Activated CD4-positive, alpha-beta T cell treated with anti-CD3 and anti-CD28 coated beads, Interleukin-2, amount 10 ng/mL, durations not matched to agents 24 days and 14 days (primary cell): ENCODE data around the gene FOXJ2. TPM values are rescaled to one million over a fixed set of nuclear protein-coding genes. Genes with fewer than 3 reads are reported as not detected.

ENCODE experiments used
- DNase-seq: peaks from one replicate; pipeline ENCODE4 v3.0.0; 2022
- H3K27ac Mint-ChIP-seq: one replicate; pipeline ENCODE4 v1.8.0; 2022; ENCODE audit warnings: mild to moderate bottlenecking, mixed read lengths
- H3K27me3 Mint-ChIP-seq: one replicate; pipeline ENCODE4 v1.8.0; 2022; ENCODE audit warnings: mixed read lengths
- H3K36me3 Mint-ChIP-seq: one replicate; pipeline ENCODE4 v1.8.0; 2022; ENCODE audit warnings: low read depth, mild to moderate bottlenecking, mixed read lengths
- H3K4me1 Mint-ChIP-seq: one replicate; pipeline ENCODE4 v1.8.0; 2021; ENCODE audit warnings: mixed read lengths
- H3K4me3 Mint-ChIP-seq: one replicate; pipeline ENCODE4 v1.8.0; 2022; ENCODE audit warnings: mild to moderate bottlenecking, moderate library complexity, mixed read lengths
- H3K9me3 Mint-ChIP-seq: one replicate; pipeline ENCODE4 v1.8.0; 2021; ENCODE audit warnings: mixed read lengths
- intact Hi-C: fragments of 100-400 bp; cut with micrococcal nuclease; formaldehyde crosslinking; loops from one replicate; pipeline ENCODE4 v1.15.1; 2023
- total RNA-seq: library from RNA; stranded (reverse); gene quantifications from 2 replicates; pipeline ENCODE4 v1.2.3, GENCODE V29; 2022

The FOXJ2 gene
- total RNA-seq, 1 donor from 2014 or later, result 18.6 TPM

DNA sequence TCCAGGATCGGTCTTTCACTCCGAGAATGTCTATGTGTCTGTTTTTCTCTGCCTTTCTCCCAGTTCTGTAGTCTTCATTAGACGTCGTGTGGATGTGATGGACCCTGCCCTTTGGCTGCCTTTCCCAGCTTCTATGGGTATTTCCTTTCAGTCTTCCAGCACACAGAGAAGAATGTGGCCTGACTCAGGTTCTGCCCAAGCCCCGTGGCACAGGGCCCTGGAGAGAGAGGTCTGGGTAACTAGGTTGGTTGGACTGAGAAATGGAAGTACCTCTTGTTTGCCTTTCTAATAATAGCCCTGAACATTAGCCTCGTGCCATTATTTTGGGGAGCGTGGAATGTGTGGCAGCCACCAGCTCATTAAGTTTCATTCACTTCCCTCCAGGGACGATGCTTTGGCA is 3.8 kb downstream of the FOXJ2 start:
- no peak overlapping the region for H3K27ac Mint-ChIP-seq
- H3K4me1 Mint-ChIP-seq, result peaks cover 61% of the 10 kb centered on the region
- H3K9me3 Mint-ChIP-seq, result no peaks in the 10 kb centered on the region
- no peak overlapping the region for H3K4me3 Mint-ChIP-seq
- H3K27me3 Mint-ChIP-seq, result no peaks in the 10 kb centered on the region
- peaks cover 20% of the 10 kb centered on the region for H3K36me3 Mint-ChIP-seq
- intact Hi-C loops, result no loop called here
- DNase-seq, result no peak

DNA sequence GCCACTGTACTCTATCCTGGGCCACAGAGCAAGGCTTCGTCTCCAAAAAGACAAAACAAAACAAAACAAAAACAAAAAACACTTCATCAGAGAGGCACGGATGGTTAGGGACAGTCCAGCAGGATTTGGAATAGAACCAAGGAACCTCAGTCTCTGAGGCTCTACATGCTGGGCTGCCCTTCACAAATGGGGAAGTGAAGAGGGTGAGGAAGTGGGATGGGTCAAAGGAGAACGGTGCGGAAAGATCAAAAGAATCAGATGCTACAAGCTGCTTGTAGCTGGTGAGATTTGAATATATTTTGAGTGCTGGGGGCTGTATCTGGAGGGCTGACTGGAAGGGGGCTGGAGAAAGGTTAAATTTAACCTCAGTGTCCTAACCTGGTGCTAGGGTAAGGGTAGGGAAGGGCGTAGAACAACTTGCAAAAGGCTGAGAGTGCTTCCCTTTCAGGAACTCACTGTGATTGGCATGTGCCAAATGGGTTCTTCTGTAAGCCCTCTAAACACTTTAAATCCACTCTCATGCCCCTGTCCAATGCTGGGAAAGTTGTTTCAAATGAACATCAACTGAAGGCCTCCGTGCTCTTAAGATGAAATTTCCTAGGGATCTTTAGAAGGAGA is 4.6 kb downstream of the FOXJ2 start:
- H3K27me3 Mint-ChIP-seq, result no peaks in the 10 kb centered on the region
- peaks cover 57% of the 10 kb centered on the region for H3K4me1 Mint-ChIP-seq
- intact Hi-C loops, result no loop called here
- peaks cover 22% of the 10 kb centered on the region for H3K36me3 Mint-ChIP-seq
- peak overlapping the region; percentile 4 for H3K27ac Mint-ChIP-seq
- no peak for DNase-seq
- peak overlapping the region; percentile 25 for H3K4me3 Mint-ChIP-seq
- no peaks in the 10 kb centered on the region for H3K9me3 Mint-ChIP-seq

DNA sequence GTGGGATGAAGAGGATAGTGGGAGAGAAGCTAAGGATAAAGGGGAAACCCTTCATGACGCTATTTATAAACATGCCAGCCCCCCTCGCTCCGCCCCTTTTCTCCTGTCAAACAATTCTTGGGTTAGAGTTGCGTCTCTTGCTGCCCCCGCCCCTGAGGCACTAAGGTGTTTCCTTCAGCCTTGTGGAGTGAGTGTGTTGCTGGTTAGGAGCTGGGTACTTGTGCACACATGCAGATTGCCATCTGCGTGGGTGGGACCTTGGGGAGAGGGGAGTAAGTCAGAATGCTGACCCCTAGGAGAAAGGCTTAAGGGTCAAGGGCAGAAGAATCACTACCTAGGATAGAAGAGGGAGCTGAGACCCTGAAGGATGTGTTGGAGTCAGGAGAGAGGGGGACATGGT is 5.4 kb downstream of the FOXJ2 start:
- no peaks in the 10 kb centered on the region for H3K9me3 Mint-ChIP-seq
- H3K27ac Mint-ChIP-seq, result no peak overlapping the region
- intact Hi-C loops, result no loop called here
- no peak for DNase-seq
- H3K4me3 Mint-ChIP-seq, result peak overlapping the region; percentile 43
- H3K4me1 Mint-ChIP-seq, result peaks cover 56% of the 10 kb centered on the region
- no peaks in the 10 kb centered on the region for H3K27me3 Mint-ChIP-seq
- H3K36me3 Mint-ChIP-seq, result peaks cover 28% of the 10 kb centered on the region

DNA sequence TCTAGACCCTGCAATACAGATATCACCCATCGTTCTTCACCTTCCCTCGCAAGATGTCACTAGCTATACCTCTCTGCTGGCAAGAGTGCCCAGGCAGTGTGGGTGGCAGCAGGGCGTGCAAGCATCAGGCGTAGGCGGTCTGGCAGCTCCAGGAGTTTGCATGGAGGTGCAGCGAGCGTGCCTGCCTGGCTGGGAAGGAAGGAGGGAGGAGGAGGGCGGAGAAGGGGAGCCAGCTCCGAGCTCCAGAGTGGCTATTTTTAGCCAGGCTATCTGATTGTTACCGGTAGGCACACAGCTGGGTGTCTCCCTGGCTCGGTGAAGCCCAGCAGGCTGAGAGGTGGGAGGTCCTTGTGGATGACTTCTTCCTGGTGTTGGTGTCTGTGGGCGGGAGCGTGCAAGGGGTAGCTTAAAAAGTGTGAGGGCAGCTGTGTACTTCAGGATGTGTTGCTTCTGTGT is 6.2 kb downstream of the FOXJ2 start:
- Mint-ChIP-seq H3K27me3 (no peaks in the 10 kb centered on the region), H3K36me3 (peaks cover 33% of the 10 kb centered on the region), H3K4me3 (peak overlapping the region; percentile 43), H3K27ac (peak overlapping the region; percentile 1), H3K4me1 (peaks cover 50% of the 10 kb centered on the region), H3K9me3 (no peaks in the 10 kb centered on the region)
- intact Hi-C loops, result no loop called here
- DNase-seq, result peak; percentile 78

DNA sequence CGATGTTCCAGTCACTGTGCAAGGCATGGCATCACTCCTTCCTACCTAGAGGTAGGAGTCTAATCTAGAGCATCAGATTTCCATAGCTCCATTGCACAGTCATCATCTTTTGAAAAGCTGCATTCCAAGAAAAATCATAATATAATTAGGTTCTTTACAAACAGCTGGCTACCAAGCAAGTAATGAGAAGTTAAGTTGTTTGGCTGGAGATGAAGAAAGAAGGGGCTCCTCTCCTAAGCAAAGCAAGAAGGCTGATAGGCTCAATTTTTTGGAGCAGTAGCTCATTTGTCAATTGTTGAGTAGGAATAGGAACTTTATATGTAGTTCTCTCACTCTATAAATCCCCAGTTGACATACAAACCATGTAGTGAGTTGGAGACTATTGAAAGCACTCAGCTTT is 8.3 kb downstream of the FOXJ2 start:
- H3K27ac Mint-ChIP-seq, result no peak overlapping the region

DNA sequence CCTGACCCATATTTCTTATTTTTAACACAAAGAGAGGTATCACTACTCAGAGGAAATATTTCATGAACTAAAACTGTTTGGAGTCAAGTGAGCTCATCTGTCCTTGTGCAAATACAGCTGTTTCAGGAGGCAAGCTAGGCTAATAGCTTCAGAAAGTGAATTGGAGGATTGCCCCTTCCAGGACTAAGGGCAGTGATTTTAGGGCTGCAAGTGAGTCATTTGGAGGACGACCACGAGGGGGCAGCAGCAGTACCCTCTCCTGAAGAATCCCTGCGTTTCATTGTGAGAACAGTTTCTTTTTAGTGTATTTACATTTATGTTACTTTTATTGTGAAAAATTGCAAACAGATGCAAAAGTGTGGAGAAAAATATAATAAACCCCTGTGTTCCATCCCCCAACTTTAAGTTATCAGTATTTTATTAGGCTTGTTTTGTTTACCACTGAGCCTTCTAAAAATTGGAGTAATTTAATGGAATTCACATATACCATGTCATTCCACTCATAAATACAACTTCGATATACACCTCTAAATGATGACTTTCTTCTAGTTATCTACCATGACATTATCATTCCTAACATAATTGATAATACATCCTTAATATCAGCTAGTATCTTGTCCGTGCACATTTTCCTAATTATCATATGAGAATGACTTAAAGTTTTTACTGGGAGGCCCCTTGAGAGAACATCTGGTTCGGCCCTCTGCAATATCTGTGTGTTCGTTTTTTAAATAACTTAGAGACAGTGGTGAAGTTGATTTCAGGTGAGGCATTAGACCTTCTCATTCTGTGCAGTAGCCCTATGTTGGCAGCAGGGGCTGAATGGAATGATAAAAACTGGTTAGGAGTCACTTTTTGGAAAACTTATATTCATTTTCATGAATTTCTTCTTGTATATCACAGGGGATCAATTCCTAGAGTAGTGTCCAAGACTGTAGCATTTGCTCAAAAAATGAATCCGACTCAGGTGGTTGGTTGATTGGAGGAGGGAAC is 13.7 kb downstream of the FOXJ2 start:
- peaks cover 64% of the 10 kb centered on the region for H3K36me3 Mint-ChIP-seq
- H3K9me3 Mint-ChIP-seq, result no peaks in the 10 kb centered on the region
- DNase-seq, result peak; percentile 93
- H3K4me1 Mint-ChIP-seq, result peaks cover 6% of the 10 kb centered on the region
- H3K4me3 Mint-ChIP-seq, result no peak overlapping the region
- H3K27ac Mint-ChIP-seq, result no peak overlapping the region
- H3K27me3 Mint-ChIP-seq, result no peaks in the 10 kb centered on the region
- intact Hi-C loops, result loop anchor here (1.0 kb wide), 2 partner anchors 32 to 36 kb away; partner anchors contain the start of gene NECAP1

More for the DNA sequence above, 8.3 kb downstream of the FOXJ2 start:
- intact Hi-C loops, result no loop called here
- Mint-ChIP-seq H3K9me3 (no peaks in the 10 kb centered on the region), H3K27me3 (no peaks in the 10 kb centered on the region), H3K4me1 (peaks cover 32% of the 10 kb centered on the region), H3K36me3 (peaks cover 45% of the 10 kb centered on the region), H3K4me3 (no peak overlapping the region)
- no peak for DNase-seq

DNA sequence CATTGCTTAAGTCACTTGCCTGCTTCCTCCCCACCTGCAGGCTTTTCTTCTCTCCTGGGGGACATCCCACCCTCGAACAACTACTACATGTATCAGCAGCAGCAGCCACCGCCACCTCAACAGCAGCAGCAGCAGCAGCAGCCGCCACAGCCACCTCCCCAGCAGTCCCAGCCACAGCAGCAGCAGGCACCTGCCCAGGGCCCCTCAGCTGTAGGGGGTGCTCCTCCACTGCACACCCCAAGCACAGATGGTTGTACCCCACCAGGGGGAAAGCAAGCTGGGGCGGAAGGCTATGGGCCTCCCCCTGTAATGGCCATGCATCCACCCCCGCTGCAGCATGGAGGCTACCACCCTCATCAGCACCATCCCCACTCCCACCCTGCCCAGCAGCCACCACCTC is 15.3 kb downstream of the FOXJ2 start:
- no peak overlapping the region for H3K27ac Mint-ChIP-seq
- DNase-seq, result no peak
- H3K4me3 Mint-ChIP-seq, result no peak overlapping the region
- H3K9me3 Mint-ChIP-seq, result no peaks in the 10 kb centered on the region
- H3K36me3 Mint-ChIP-seq, result peaks cover 65% of the 10 kb centered on the region
- H3K27me3 Mint-ChIP-seq, result no peaks in the 10 kb centered on the region
- H3K4me1 Mint-ChIP-seq, result peaks cover 6% of the 10 kb centered on the region
- intact Hi-C loops, result no loop called here

DNA sequence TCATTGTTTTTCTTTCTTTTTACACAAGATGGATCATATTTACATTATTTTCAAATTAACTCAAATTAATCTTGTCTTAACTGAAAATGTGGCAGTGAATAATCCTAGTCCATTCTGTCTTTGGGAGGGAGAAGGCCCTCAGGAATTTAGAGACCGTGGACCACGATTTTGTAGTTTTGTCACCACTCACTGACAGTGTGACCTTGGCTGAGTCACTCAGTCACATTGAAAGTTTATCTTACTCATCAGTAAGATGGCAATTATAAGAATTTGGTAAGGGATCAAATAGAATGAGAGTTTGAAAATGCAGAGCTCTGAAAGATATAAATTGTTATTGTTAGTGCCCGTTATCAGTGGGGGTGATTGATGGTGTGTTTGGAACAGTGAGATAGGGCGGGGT is 16.4 kb downstream of the FOXJ2 start:
- Mint-ChIP-seq H3K36me3 (peaks cover 64% of the 10 kb centered on the region), H3K27ac (no peak overlapping the region), H3K4me3 (no peak overlapping the region), H3K4me1 (peaks cover 6% of the 10 kb centered on the region), H3K27me3 (no peaks in the 10 kb centered on the region), H3K9me3 (no peaks in the 10 kb centered on the region)
- intact Hi-C loops, result no loop called here
- no peak for DNase-seq

DNA sequence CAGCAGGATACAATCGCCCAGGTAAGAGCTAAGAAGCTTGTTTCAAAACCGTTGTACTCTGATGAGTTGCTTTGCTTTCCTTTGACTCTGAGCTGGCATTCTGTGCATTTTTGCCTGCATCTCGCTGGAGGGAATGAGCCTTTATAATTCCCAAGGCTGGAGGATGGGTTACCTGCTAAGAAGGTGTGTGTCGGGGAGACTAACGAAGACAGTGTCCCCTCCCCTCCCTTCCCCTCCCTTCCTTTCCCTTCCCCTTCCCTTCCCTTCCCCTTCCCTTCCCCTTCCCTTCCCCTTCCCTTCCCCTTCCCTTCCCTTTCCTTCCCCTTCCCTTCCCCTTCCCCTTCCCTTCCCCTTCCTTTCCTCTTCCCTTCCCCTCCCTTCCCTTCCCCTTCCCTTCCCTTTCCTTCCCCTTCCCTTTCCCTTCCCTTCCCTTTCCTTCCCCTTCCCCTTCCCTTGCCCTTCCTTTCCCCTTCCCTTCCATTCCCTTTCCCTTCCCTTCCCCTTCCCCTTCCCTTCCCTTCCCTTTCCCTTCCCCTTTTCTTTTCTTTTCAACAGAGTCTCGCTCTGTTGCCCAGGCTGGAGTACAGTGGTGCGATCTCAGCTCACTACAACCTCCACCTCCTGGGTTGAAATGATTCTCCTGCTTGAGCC is 18.2 kb downstream of the FOXJ2 start:
- peaks cover 61% of the 10 kb centered on the region for H3K36me3 Mint-ChIP-seq
- no peaks in the 10 kb centered on the region for H3K27me3 Mint-ChIP-seq
- DNase-seq, result no peak
- H3K9me3 Mint-ChIP-seq, result no peaks in the 10 kb centered on the region
- H3K4me1 Mint-ChIP-seq, result peaks cover 6% of the 10 kb centered on the region
- intact Hi-C loops, result no loop called here
- no peak overlapping the region for H3K4me3 Mint-ChIP-seq
- no peak overlapping the region for H3K27ac Mint-ChIP-seq

DNA sequence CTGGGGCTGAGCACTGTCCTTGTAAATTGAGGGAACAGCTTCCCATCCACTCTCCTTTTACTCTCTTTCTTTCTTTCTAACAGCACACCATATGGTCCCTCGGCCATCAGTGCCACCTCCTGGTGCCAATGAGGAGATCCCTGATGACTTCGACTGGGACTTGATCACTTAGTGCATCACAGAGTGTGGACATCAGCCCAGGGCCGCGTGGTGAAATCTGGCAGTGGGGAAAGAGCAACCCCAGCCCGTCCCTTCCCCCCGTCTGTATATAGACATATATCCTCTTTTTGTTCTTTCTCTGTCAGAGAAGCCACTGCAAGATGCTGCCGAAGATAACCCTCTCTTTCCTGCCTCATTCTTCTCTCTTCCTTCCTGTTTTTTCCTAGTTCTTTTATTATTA is 20.2 kb downstream of the FOXJ2 start:
- H3K4me1 Mint-ChIP-seq, result peaks cover 8% of the 10 kb centered on the region

DNA sequence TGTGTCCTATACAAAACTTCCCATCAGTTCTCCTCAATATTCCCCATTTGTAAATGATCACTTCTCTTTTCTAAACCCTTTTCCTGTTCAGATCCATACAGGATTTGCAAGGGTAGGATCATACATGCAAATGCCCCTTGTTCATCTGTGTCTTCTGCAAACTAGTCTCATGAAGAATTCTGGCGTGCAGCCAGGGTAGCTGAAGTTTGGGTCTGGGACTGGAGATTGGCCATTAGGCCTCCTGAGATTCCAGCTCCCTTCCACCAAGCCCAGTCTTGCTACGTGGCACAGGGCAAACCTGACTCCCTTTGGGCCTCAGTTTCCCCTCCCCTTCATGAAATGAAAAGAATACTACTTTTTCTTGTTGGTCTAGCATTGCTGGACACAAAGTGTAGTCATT is 22.3 kb downstream of the FOXJ2 start:
- H3K4me1 Mint-ChIP-seq, result peaks cover 12% of the 10 kb centered on the region
- DNase-seq, result no peak
- no peaks in the 10 kb centered on the region for H3K9me3 Mint-ChIP-seq
- intact Hi-C loops, result no loop called here
- no peak overlapping the region for H3K4me3 Mint-ChIP-seq
- peak overlapping the region; percentile 42 for H3K27ac Mint-ChIP-seq
- peaks cover 37% of the 10 kb centered on the region for H3K36me3 Mint-ChIP-seq
- H3K27me3 Mint-ChIP-seq, result peaks cover 2% of the 10 kb centered on the region

More for the DNA sequence above, 20.2 kb downstream of the FOXJ2 start:
- Mint-ChIP-seq H3K36me3 (peaks cover 51% of the 10 kb centered on the region), H3K27ac (no peak overlapping the region), H3K27me3 (no peaks in the 10 kb centered on the region), H3K9me3 (no peaks in the 10 kb centered on the region), H3K4me3 (no peak overlapping the region)
- DNase-seq, result no peak
- intact Hi-C loops, result no loop called here

DNA sequence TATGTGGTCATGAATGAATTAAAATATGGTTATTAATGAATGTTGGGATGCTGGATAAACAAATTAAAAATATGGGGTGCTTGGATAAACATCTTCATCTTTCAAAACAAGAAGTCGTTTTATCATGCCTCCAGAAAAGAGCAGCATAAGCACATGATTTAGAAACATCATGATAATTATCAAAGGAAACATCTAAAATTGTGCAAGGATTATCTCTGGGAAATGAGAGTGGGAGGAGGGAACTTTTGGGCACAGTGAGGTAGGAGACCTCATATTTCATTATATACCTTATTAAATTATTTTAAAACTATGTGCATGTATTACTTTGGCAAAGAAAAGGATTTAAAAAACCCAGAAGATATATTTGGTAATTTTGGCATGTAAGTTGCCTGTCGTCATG is 24.8 kb downstream of the FOXJ2 start:
- Mint-ChIP-seq H3K4me1 (peaks cover 15% of the 10 kb centered on the region), H3K4me3 (no peak overlapping the region), H3K27ac (no peak overlapping the region), H3K27me3 (peaks cover 2% of the 10 kb centered on the region), H3K9me3 (no peaks in the 10 kb centered on the region), H3K36me3 (peaks cover 28% of the 10 kb centered on the region)
- intact Hi-C loops, result no loop called here
- no peak for DNase-seq

DNA sequence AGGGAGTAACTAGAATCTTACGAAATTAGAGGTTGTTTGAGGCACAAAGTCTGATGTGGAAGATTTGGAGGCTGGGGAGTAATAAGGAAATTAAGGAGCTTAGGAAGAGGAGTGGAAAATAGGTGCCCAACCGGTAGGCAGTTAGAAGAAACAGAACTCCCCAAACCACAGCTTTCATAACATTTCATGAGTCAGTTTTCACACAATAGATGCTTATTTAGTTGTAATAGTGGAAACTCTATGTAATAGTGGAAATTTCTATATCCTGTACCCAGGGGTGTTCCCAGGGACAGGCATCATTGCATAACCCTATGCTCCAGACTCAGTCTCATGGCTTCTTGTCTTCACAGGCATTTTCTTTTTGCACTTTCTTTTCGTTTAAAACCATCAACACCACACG is 25.3 kb downstream of the FOXJ2 start:
- intact Hi-C loops, result no loop called here
- peaks cover 2% of the 10 kb centered on the region for H3K27me3 Mint-ChIP-seq

DNA sequence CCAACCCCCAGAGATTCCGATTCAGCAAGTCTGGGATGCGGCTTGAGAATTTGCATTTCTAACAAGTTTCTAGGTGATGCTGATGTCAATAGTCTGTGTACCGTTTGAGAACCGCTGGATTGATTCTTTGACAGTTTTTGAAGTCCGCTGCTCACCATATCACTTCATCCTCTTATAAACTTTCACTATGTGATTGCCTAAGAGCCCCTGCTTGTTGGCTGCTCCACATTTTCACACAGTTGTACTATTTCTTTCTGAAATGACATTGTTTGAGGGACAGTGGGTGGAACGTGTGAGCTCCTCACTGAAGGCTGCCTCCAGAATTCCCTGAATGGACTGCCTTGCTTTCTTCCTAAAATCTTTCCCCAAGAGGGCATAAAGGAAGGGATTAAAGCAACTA is 26.0 kb downstream of the FOXJ2 start:
- H3K27ac Mint-ChIP-seq, result no peak overlapping the region
- no peak overlapping the region for H3K4me3 Mint-ChIP-seq
- H3K36me3 Mint-ChIP-seq, result peaks cover 20% of the 10 kb centered on the region
- H3K4me1 Mint-ChIP-seq, result peaks cover 17% of the 10 kb centered on the region
- H3K9me3 Mint-ChIP-seq, result no peaks in the 10 kb centered on the region
- peaks cover 2% of the 10 kb centered on the region for H3K27me3 Mint-ChIP-seq
- intact Hi-C loops, result no loop called here
- no peak for DNase-seq

More for the DNA sequence above, 25.3 kb downstream of the FOXJ2 start:
- Mint-ChIP-seq H3K9me3 (no peaks in the 10 kb centered on the region), H3K4me1 (peaks cover 15% of the 10 kb centered on the region), H3K36me3 (peaks cover 22% of the 10 kb centered on the region), H3K4me3 (no peak overlapping the region), H3K27ac (no peak overlapping the region)
- DNase-seq, result no peak
